Panc1 (cell line): ENCODE measurements around the gene COQ8A. TPM values are rescaled to one million over a fixed set of nuclear protein-coding genes. Genes with fewer than 3 reads are reported as not detected.

Source experiments
- ATAC-seq: fragments of 200-7000 bp; cut with Tn5 transposase; 2 replicates; pipeline ENCODE4 v1.9.1; 2020; ENCODE audit warnings: mild to moderate bottlenecking, moderate library complexity
- BruUV-seq: library from RNA; stranded (reverse); fragments of 400-500 nt; replicated peaks from 2 replicates; lab custom pipeline; 2021; lab: Mats Ljungman, UMichigan
- CTCF ChIA-PET: fragments of 300-600 bp; sonication (Branson Sonifier 250); formaldehyde crosslinking; loops from one replicate; lab custom pipeline; 2022; ENCODE audit warnings: antibody characterized with exemption; lab: Charles Lee
- POLR2A ChIA-PET: fragments of 300-600 bp; sonication (Branson Sonifier 250); formaldehyde crosslinking; loops from one replicate; lab custom pipeline; 2022; ENCODE audit warnings: antibody characterized with exemption; lab: Charles Lee
- DNase-seq: peaks from one replicate; pipeline ENCODE4 v3.0.0-alpha.2; 2010; ENCODE audit warnings: low read depth, low spot score
- H3K27ac ChIP-seq: 2 replicates; pipeline ENCODE4 v1.5.1; 2011; ENCODE audit warnings: mild to moderate bottlenecking, low read length, inconsistent platforms
- H3K27me3 ChIP-seq: fragments of 200-500 bp; sonication (Bioruptor generic); 2 replicates; pipeline ENCODE4 v1.6.0; 2014; ENCODE audit warnings: low read length, inconsistent platforms; ENCODE audit not compliant: control insufficient read depth, insufficient read depth
- H3K36me3 ChIP-seq: fragments of 200-500 bp; sonication (Bioruptor generic); 2 replicates; pipeline ENCODE4 v1.5.1; 2014; ENCODE audit warnings: inconsistent platforms, mild to moderate bottlenecking, low read length, moderate library complexity; ENCODE audit not compliant: control insufficient read depth, insufficient read depth
- H3K4me1 ChIP-seq: 2 replicates; pipeline ENCODE4 v1.5.1; 2011; ENCODE audit warnings: inconsistent platforms, mild to moderate bottlenecking, low read length, moderate library complexity; ENCODE audit not compliant: control insufficient read depth, insufficient read depth
- H3K4me3 ChIP-seq, 2 experiments: 2 replicates each; pipeline ENCODE4 v1.5.1; 2011 to 2012; ENCODE audit warnings: low read depth in 2 of 2, low read length in 2 of 2, mild to moderate bottlenecking in 2 of 2, inconsistent platforms in 1 of 2, moderate library complexity in 1 of 2
- H3K9me3 ChIP-seq: fragments of 200-500 bp; sonication (Bioruptor generic); 2 replicates; pipeline ENCODE4 v1.5.1; 2014; ENCODE audit warnings: low read depth, mild to moderate bottlenecking, inconsistent platforms, low read length, moderate library complexity; ENCODE audit not compliant: control insufficient read depth, insufficient read depth
- CTCF ChIP-seq: fragments of 450-650 bp; IDR thresholded peaks from 2 replicates; pipeline ENCODE4 v1.5.1; 2017; ENCODE audit warnings: mild to moderate bottlenecking
- POLR2AphosphoS5 ChIP-seq: IDR thresholded peaks from 2 replicates; pipeline ENCODE4 v1.6.1; 2012; ENCODE audit warnings: mild to moderate bottlenecking, low read depth, low read length, moderate library complexity
- REST ChIP-seq, 2 experiments: IDR thresholded peaks; 2 replicates each; pipeline ENCODE4 v1.6.1; 2011 to 2012; ENCODE audit warnings: low read depth in 2 of 2, control low read depth in 1 of 2, low read length in 1 of 2, mild to moderate bottlenecking in 1 of 2, moderate library complexity in 1 of 2; ENCODE audit not compliant: insufficient read depth in 1 of 2
- SIN3A ChIP-seq: IDR thresholded peaks from 2 replicates; pipeline ENCODE4 v1.6.1; 2012; ENCODE audit warnings: low read depth, mild to moderate bottlenecking, low read length, moderate library complexity, borderline replicate concordance; ENCODE audit not compliant: insufficient read depth
- TCF7L2 ChIP-seq: IDR thresholded peaks from 2 replicates; pipeline ENCODE4 v1.6.1; 2011; ENCODE audit warnings: mild to moderate bottlenecking, low read depth, low read length, inconsistent platforms
- in situ Hi-C: cut with HindIII; loops from 2 replicates; pipeline ENCODE4 v1.10.0; 2016; ENCODE audit warnings: low sequenced_read_pairs, low pct_unique_long_range_greater_than_20kb
- intact Hi-C: fragments of 100-400 bp; cut with micrococcal nuclease; formaldehyde crosslinking; loops from one replicate; pipeline ENCODE4 v1.10.0; 2022; ENCODE audit not compliant: unreplicated experiment
- total RNA-seq: library from RNA; stranded (reverse); gene quantifications from one replicate; pipeline ENCODE4 v1.2.1, GENCODE V29; 2021; ENCODE audit not compliant: unreplicated experiment

COQ8A gene
- total RNA-seq, 1 experiment from 2014 or later, result 15.1 TPM

- Histone ChIP-seq H3K4me1 (no peaks in the 10 kb centered on the region), H3K9me3 (no peaks in the 10 kb centered on the region), H3K4me3 (no peak overlapping the region), H3K36me3 (no peaks in the 10 kb centered on the region), H3K27ac (no peak overlapping the region), H3K27me3 (no peaks in the 10 kb centered on the region)
- BruUV-seq, result no TSS peak
- CTCF ChIA-PET, result no interaction called here
- POLR2A ChIA-PET, result no interaction called here
- TF ChIP-seq TCF7L2, result no peak
- TF ChIP-seq SIN3A, result no peak
- in situ Hi-C loops (no loop called here), intact Hi-C loops (no loop called here)
- no peak for DNase-seq
- ATAC-seq, result no peak
Observed at GRCh38 chr1:226981838-226982237, 41.7 kb downstream of the COQ8A start.

GRCh38 chr1:226982451-226983177, 42.5 kb downstream of the COQ8A start:
- Histone ChIP-seq H3K4me3 (no peak overlapping the region), H3K36me3 (no peaks in the 10 kb centered on the region), H3K9me3 (no peaks in the 10 kb centered on the region), H3K4me1 (no peaks in the 10 kb centered on the region), H3K27ac (no peak overlapping the region), H3K27me3 (no peaks in the 10 kb centered on the region)
- TF ChIP-seq SIN3A (no peak), TCF7L2 (no peak), CTCF (no peak), REST (IDR thresholded peaks at IDR 0.05; ENCODE audit: insufficient read depth in 1 of 2, low read depth in 2 of 2, low read length in 1 of 2) (no peak), POLR2AphosphoS5 (no peak)
- CTCF ChIA-PET, result no interaction called here
- no peak for DNase-seq
- BruUV-seq, result no TSS peak
- POLR2A ChIA-PET, result no interaction called here
- in situ Hi-C loops, result no loop called here
- ATAC-seq, result no peak
- intact Hi-C loops, result no loop called here

- H3K9me3 ChIP-seq, result no peaks in the 10 kb centered on the region
- H3K27me3 ChIP-seq, result no peaks in the 10 kb centered on the region
- TF ChIP-seq TCF7L2 (no peak), CTCF (no peak), POLR2AphosphoS5 (no peak), SIN3A (no peak), REST (IDR thresholded peaks at IDR 0.05; ENCODE audit: insufficient read depth in 1 of 2, low read depth in 2 of 2, low read length in 1 of 2) (no peak)
- no peak overlapping the region for H3K4me3 ChIP-seq
- in situ Hi-C loops, result no loop called here
- H3K4me1 ChIP-seq, result no peaks in the 10 kb centered on the region
- POLR2A ChIA-PET, result no interaction called here
- no TSS peak for BruUV-seq
- intact Hi-C loops, result no loop called here
- H3K27ac ChIP-seq, result no peak overlapping the region
- DNase-seq (no peak), ATAC-seq (no peak)
- no peaks in the 10 kb centered on the region for H3K36me3 ChIP-seq
- CTCF ChIA-PET, result no interaction called here
Observed at GRCh38 chr1:226983247-226983991, 43.3 kb downstream of the COQ8A start.
